Hepatocyte (in vitro differentiated cells): ENCODE data around the gene PAFAH1B2.

Experiments used
- EZH2 ChIP-seq: fragments of 200-600 bp; sonication (generic); IDR thresholded peaks from 2 replicates; pipeline ENCODE4 v1.6.1; 2016; ENCODE audit warnings: antibody characterized with exemption, mild to moderate bottlenecking, borderline replicate concordance
- TF ChIP-seq, protein P1 (sequence below): fragments of 200-600 bp; sonication (generic); IDR thresholded peaks from 2 replicates; pipeline ENCODE4 v1.5.1; 2016; ENCODE audit warnings: antibody characterized with exemption, mild to moderate bottlenecking; ENCODE audit not compliant: poor library complexity

DNA sequence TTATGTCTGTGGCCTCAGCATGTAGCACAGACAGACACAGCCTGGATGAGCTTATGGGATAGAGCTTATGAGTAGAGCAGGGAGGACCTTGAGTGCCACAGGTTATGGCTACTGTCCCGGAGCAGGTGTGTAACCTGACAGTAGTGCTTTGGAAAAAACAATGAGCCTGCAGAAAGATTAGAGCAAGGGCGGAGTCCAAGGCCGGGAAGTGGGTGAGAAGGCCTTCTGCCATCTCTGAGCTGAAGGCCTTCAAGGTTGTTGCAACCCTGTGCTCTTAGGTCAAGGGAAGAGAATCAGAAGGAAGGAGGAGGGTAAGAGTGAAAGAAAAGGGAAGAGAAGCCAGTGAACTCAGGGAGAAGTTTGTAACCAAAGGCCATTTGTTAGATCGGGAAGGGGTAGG lies 51.2 kb downstream of the PAFAH1B2 start:
- TF ChIP-seq, protein P1, sequence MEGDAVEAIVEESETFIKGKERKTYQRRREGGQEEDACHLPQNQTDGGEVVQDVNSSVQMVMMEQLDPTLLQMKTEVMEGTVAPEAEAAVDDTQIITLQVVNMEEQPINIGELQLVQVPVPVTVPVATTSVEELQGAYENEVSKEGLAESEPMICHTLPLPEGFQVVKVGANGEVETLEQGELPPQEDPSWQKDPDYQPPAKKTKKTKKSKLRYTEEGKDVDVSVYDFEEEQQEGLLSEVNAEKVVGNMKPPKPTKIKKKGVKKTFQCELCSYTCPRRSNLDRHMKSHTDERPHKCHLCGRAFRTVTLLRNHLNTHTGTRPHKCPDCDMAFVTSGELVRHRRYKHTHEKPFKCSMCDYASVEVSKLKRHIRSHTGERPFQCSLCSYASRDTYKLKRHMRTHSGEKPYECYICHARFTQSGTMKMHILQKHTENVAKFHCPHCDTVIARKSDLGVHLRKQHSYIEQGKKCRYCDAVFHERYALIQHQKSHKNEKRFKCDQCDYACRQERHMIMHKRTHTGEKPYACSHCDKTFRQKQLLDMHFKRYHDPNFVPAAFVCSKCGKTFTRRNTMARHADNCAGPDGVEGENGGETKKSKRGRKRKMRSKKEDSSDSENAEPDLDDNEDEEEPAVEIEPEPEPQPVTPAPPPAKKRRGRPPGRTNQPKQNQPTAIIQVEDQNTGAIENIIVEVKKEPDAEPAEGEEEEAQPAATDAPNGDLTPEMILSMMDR, result no peak
- TF ChIP-seq EZH2, result no peak
